ENCODE measurements around the gene ALX4. TPM values are rescaled to one million over a fixed set of nuclear protein-coding genes. Genes with fewer than 3 reads are reported as not detected.

The ALX4 gene
- total and polyA plus RNA-seq, 2 experiments from 2014 or later, result not detected

DNA sequence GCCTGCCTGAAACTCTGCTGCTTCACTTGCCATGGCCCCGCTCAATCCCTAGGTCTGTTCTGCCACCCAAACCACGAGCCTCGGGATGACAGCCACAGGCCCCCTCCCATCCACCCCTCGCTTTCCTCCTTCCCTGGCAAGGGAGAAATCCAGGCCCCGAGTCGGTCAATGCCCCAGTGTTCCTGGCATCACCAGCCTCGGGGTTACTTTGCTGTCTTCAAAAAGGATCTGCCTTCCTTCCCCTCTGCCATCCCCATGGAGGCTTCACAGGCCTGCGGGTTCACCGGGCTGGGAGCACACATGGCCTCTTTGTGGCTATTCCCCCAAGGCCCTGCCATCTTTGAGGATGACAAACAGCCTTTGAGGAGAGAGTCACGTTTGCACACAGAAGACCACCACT is 38.8 kb upstream of the ALX4 start:
- no peaks in the 10 kb centered on the region for H3K36me3 ChIP-seq (ENCODE audit: insufficient read depth)
- TF ChIP-seq, protein P1, sequence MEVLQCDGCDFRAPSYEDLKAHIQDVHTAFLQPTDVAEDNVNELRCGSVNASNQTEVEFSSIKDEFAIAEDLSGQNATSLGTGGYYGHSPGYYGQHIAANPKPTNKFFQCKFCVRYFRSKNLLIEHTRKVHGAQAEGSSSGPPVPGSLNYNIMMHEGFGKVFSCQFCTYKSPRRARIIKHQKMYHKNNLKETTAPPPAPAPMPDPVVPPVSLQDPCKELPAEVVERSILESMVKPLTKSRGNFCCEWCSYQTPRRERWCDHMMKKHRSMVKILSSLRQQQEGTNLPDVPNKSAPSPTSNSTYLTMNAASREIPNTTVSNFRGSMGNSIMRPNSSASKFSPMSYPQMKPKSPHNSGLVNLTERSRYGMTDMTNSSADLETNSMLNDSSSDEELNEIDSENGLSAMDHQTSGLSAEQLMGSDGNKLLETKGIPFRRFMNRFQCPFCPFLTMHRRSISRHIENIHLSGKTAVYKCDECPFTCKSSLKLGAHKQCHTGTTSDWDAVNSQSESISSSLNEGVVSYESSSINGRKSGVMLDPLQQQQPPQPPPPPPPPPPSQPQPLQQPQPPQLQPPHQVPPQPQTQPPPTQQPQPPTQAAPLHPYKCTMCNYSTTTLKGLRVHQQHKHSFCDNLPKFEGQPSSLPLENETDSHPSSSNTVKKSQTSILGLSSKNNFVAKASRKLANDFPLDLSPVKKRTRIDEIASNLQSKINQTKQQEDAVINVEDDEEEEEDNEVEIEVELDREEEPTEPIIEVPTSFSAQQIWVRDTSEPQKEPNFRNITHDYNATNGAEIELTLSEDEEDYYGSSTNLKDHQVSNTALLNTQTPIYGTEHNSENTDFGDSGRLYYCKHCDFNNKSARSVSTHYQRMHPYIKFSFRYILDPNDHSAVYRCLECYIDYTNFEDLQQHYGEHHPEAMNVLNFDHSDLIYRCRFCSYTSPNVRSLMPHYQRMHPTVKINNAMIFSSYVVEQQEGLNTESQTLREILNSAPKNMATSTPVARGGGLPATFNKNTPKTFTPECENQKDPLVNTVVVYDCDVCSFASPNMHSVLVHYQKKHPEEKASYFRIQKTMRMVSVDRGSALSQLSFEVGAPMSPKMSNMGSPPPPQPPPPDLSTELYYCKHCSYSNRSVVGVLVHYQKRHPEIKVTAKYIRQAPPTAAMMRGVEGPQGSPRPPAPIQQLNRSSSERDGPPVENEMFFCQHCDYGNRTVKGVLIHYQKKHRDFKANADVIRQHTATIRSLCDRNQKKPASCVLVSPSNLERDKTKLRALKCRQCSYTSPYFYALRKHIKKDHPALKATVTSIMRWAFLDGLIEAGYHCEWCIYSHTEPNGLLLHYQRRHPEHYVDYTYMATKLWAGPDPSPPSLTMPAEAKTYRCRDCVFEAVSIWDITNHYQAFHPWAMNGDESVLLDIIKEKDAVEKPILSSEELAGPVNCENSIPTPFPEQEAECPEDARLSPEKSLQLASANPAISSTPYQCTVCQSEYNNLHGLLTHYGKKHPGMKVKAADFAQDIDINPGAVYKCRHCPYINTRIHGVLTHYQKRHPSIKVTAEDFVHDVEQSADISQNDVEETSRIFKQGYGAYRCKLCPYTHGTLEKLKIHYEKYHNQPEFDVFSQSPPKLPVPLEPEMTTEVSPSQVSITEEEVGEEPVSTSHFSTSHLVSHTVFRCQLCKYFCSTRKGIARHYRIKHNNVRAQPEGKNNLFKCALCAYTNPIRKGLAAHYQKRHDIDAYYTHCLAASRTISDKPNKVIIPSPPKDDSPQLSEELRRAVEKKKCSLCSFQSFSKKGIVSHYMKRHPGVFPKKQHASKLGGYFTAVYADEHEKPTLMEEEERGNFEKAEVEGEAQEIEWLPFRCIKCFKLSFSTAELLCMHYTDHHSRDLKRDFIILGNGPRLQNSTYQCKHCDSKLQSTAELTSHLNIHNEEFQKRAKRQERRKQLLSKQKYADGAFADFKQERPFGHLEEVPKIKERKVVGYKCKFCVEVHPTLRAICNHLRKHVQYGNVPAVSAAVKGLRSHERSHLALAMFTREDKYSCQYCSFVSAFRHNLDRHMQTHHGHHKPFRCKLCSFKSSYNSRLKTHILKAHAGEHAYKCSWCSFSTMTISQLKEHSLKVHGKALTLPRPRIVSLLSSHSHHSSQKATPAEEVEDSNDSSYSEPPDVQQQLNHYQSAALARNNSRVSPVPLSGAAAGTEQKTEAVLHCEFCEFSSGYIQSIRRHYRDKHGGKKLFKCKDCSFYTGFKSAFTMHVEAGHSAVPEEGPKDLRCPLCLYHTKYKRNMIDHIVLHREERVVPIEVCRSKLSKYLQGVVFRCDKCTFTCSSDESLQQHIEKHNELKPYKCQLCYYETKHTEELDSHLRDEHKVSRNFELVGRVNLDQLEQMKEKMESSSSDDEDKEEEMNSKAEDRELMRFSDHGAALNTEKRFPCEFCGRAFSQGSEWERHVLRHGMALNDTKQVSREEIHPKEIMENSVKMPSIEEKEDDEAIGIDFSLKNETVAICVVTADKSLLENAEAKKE (CRISPR knock-in tag; IDR thresholded peaks at IDR 0.05), result no peak
- TF ChIP-seq ZNF331 (CRISPR knock-in tag; IDR thresholded peaks at IDR 0.05; ENCODE audit: low read depth) (no peak), JUNB (IDR thresholded peaks at IDR 0.05; ENCODE audit: unreplicated experiment) (no peak), EZH2phosphoT487 (IDR thresholded peaks at IDR 0.05; ENCODE audit: unreplicated experiment) (no peak), REST (IDR thresholded peaks at IDR 0.05; ENCODE audit: unreplicated experiment) (no peak), NANOG (IDR thresholded peaks at IDR 0.05; ENCODE audit: borderline replicate concordance) (no peak), POLR2AphosphoS5 (IDR thresholded peaks at IDR 0.05; ENCODE audit: low read depth) (no peak), EZH2 (IDR thresholded peaks at IDR 0.05; ENCODE audit: low read depth, unreplicated experiment) (no peak), STAT1 (IDR thresholded peaks at IDR 0.05; ENCODE audit: unreplicated experiment) (no peak), ZNF114 (CRISPR knock-in tag; IDR thresholded peaks at IDR 0.05) (no peak), CREB1 (CRISPR knock-in tag; IDR thresholded peaks at IDR 0.05; ENCODE audit: low read depth) (no peak), CTCF (conservative IDR thresholded peaks at IDR 0.05; ENCODE audit: low read depth in 2 of 2) (no peak)
- TF ChIP-seq, protein P2, sequence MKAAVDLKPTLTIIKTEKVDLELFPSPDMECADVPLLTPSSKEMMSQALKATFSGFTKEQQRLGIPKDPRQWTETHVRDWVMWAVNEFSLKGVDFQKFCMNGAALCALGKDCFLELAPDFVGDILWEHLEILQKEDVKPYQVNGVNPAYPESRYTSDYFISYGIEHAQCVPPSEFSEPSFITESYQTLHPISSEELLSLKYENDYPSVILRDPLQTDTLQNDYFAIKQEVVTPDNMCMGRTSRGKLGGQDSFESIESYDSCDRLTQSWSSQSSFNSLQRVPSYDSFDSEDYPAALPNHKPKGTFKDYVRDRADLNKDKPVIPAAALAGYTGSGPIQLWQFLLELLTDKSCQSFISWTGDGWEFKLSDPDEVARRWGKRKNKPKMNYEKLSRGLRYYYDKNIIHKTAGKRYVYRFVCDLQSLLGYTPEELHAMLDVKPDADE (IDR thresholded peaks at IDR 0.05), result no peak
- H2AFZ ChIP-seq, result no peak overlapping the region
- peaks cover 12% of the 10 kb centered on the region for H3K4me1 Mint-ChIP-seq
- H3K9me3 Mint-ChIP-seq, result no peaks in the 10 kb centered on the region
- H4K20me1 ChIP-seq (replicated peaks; ENCODE audit: insufficient read depth), result no peaks in the 10 kb centered on the region
- H3K79me2 ChIP-seq (replicated peaks; ENCODE audit: insufficient read depth), result no peaks in the 10 kb centered on the region
- peaks cover 5% of the 10 kb centered on the region for H3K27me3 Mint-ChIP-seq (ENCODE audit: insufficient read depth, low read depth, poor library complexity)
- no peaks in the 10 kb centered on the region for H3K4me1 ChIP-seq (ENCODE audit: insufficient read depth)
- no peaks in the 10 kb centered on the region for H3K27me3 ChIP-seq (ENCODE audit: insufficient read depth)
- no peak overlapping the region for H3K27ac ChIP-seq (ENCODE audit: low read depth)
- H3K36me3 Mint-ChIP-seq (ENCODE audit: low read depth), result no peaks in the 10 kb centered on the region
- DNase-seq (ENCODE audit: low spot score) (no peak), ATAC-seq (no peak)
- no peaks in the 10 kb centered on the region for H3K9me2 ChIP-seq (ENCODE audit: insufficient read depth)
- no peak overlapping the region for H3K4me3 Mint-ChIP-seq
- H3F3A ChIP-seq (replicated peaks; ENCODE audit: low read depth), result no peaks in the 10 kb centered on the region
- no peak overlapping the region for H3K27ac Mint-ChIP-seq
- no peak overlapping the region for H3K4me2 ChIP-seq
- H3K4me3 ChIP-seq, result no peak overlapping the region

Data from GM23338 (cell line).